RWPE2 (cell line): ENCODE measurements around the gene BTBD9.

Experiments used
- ATAC-seq: fragments of 200-7000 bp; cut with Tn5 transposase; 3 replicates; pipeline ENCODE4 v1.9.1; 2021; ENCODE audit warnings: low read depth
- DNase-seq: peaks from one replicate; pipeline ENCODE4 v3.0.0-alpha.2; 2020; ENCODE audit warnings: low spot score
- H3K27ac ChIP-seq: fragments of 450-650 bp; 2 replicates; pipeline ENCODE4 v1.5.1; 2017; ENCODE audit warnings: mild to moderate bottlenecking; ENCODE audit not compliant: poor library complexity, severe bottlenecking
- H3K27me3 ChIP-seq: fragments of 250-450 bp; sonication (Bioruptor Pico); 2 replicates; pipeline ENCODE4 v1.5.1; 2021; ENCODE audit warnings: mild to moderate bottlenecking, moderate library complexity; ENCODE audit not compliant: insufficient read depth, poor library complexity, severe bottlenecking
- H3K36me3 ChIP-seq: fragments of 250-450 bp; sonication (Bioruptor Pico); 2 replicates; pipeline ENCODE4 v1.5.1; 2020; ENCODE audit warnings: low read depth, mild to moderate bottlenecking, moderate library complexity
- H3K4me1 ChIP-seq: fragments of 250-450 bp; sonication (Bioruptor Pico); 2 replicates; pipeline ENCODE4 v1.5.1; 2021; ENCODE audit warnings: mild to moderate bottlenecking, moderate library complexity; ENCODE audit not compliant: insufficient read depth, poor library complexity, severe bottlenecking
- H3K4me3 ChIP-seq: fragments of 250-450 bp; sonication (Bioruptor Pico); 2 replicates; pipeline ENCODE4 v1.5.1; 2021; ENCODE audit warnings: mild to moderate bottlenecking, moderate library complexity; ENCODE audit not compliant: severe bottlenecking
- H3K9me3 ChIP-seq: fragments of 250-450 bp; sonication (Bioruptor Pico); 2 replicates; pipeline ENCODE4 v1.5.1; 2021; ENCODE audit warnings: mild to moderate bottlenecking, moderate library complexity; ENCODE audit not compliant: severe bottlenecking
- TF ChIP-seq, protein P1 (sequence below): fragments of 450-650 bp; IDR thresholded peaks from one replicate; pipeline ENCODE4 v1.5.1; 2017; ENCODE audit warnings: mild to moderate bottlenecking, moderate library complexity; ENCODE audit not compliant: poor library complexity, severe bottlenecking

BTBD9 gene

DNA sequence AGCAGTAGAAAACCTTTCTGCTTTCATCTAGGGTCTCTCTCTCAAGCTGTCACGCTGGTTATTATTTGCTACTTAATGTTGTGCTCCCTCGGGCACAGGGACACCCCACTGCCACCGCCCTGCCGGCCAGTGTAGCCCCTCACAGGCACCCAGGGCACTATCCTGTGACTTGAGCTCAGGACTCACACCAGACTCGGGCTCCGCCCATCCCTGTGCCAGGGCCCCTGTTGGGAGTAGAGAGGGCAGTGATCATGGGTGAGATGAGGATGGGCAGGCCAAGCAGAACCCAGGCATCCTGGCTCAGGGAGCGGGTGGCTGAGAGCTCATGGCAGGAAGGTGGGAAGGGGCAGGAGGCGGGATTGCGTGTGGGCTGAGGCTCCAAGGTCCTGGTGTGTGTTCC is 448.3 kb downstream of the BTBD9 start:
- Histone ChIP-seq H3K9me3 (no peaks in the 10 kb centered on the region), H3K4me3 (no peak overlapping the region), H3K4me1 (no peaks in the 10 kb centered on the region), H3K36me3 (no peaks in the 10 kb centered on the region), H3K27me3 (no peaks in the 10 kb centered on the region), H3K27ac (no peak overlapping the region)
- no peak for DNase-seq
- no peak for ATAC-seq
- TF ChIP-seq, protein P1, sequence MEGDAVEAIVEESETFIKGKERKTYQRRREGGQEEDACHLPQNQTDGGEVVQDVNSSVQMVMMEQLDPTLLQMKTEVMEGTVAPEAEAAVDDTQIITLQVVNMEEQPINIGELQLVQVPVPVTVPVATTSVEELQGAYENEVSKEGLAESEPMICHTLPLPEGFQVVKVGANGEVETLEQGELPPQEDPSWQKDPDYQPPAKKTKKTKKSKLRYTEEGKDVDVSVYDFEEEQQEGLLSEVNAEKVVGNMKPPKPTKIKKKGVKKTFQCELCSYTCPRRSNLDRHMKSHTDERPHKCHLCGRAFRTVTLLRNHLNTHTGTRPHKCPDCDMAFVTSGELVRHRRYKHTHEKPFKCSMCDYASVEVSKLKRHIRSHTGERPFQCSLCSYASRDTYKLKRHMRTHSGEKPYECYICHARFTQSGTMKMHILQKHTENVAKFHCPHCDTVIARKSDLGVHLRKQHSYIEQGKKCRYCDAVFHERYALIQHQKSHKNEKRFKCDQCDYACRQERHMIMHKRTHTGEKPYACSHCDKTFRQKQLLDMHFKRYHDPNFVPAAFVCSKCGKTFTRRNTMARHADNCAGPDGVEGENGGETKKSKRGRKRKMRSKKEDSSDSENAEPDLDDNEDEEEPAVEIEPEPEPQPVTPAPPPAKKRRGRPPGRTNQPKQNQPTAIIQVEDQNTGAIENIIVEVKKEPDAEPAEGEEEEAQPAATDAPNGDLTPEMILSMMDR: no peak

DNA sequence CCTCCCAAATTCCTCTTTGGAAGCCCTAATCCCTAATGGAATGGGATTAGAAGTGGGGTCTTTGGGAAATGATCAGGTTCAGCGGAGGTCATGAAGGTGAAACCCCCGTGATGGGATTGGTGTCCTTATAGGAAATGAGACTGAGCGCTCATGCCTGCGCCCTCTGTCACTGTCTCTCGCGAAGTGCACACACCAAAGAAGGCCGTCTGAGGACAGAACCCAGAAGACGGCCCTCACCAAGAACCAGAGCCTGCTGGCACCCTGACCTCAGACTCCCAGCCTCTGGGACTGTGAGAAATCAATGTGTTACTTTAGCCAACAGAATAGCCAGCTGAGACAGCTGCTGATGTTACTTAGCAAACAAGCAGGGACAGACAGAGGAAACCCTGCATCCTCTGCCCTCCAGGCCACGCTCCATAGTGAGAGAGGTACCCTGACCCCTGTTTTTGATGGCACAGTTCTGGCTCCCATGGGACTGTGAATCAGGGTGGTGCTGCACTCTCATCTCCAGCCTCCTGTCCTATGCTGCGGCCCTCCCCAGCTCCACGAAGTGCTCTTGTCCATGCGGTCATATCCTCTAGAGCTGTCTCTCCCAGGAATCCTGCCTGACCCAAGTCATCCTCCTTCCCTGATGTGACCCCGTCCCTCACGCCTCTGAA is 450.9 kb downstream of the BTBD9 start:
- Histone ChIP-seq H3K4me3 (no peak overlapping the region), H3K27me3 (no peaks in the 10 kb centered on the region), H3K9me3 (no peaks in the 10 kb centered on the region), H3K4me1 (no peaks in the 10 kb centered on the region), H3K27ac (no peak overlapping the region), H3K36me3 (no peaks in the 10 kb centered on the region)
- no peak for DNase-seq
- TF ChIP-seq, protein P1: no peak
- ATAC-seq: no peak

DNA sequence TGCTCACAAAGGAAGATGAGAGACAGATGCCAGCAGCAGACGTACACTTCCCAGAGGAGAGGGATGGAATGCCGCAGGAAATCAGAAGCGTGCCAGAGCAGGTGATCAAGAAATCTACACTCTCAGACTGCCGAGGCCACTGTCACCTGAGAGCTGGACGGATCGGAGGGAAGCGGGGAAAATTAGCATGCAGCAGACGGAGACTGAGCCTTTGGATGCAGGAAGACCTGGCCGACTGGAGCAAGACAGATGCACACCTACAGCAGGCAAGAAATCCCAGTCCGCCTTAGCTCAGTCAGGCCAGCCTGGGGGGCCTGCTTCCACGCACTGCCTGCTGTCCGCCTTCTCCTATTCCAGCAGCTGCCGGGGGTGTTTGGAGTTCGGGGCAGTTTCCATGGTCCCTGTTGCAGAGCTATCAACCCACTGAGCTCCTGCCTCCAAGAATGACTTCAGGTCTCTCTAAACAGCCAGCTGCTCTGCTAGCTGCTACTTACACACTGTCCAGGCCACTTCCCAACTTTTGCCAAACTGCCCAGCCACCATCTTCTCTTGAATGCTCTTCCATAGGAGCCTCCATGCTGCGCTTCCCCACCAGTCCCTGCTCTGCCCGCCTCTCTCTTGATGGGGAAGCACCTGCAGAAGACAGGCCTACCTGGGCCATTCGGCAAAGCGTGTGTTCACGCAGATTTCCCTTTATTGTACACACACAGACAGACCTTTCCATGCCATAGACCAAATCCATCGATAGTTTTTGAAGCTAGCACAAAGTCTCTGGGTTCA is 451.7 kb downstream of the BTBD9 start:
- no peaks in the 10 kb centered on the region for H3K9me3 ChIP-seq
- no peaks in the 10 kb centered on the region for H3K36me3 ChIP-seq
- H3K27ac ChIP-seq: no peak overlapping the region
- H3K27me3 ChIP-seq: no peaks in the 10 kb centered on the region
- no peaks in the 10 kb centered on the region for H3K4me1 ChIP-seq
- ATAC-seq: no peak
- TF ChIP-seq, protein P1: no peak
- no peak for DNase-seq
- no peak overlapping the region for H3K4me3 ChIP-seq

DNA sequence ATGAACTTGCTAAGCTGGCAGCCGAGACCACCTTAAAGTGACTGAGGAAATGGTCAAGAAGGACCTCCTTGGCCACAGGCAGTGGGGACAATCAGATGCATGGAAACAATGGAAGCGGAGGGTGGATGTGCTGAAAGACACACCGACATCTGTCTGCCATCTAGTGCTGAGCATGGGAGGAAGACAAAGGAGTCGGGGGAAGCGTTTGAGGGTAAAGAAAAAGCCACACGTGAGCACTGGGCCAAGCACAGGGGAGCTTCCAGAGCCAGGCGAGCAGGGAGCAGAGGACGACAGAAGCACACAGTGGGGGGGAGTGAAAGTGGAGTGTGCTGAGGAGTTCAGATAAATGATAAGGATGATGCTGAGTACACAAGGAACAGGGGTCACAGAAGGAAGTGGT is 452.4 kb downstream of the BTBD9 start:
- H3K36me3 ChIP-seq: no peaks in the 10 kb centered on the region
- no peaks in the 10 kb centered on the region for H3K9me3 ChIP-seq
- no peak overlapping the region for H3K27ac ChIP-seq
- H3K4me1 ChIP-seq: no peaks in the 10 kb centered on the region
- H3K27me3 ChIP-seq: no peaks in the 10 kb centered on the region
- TF ChIP-seq, protein P1: no peak
- H3K4me3 ChIP-seq: no peak overlapping the region
- ATAC-seq (no peak), DNase-seq (no peak)

DNA sequence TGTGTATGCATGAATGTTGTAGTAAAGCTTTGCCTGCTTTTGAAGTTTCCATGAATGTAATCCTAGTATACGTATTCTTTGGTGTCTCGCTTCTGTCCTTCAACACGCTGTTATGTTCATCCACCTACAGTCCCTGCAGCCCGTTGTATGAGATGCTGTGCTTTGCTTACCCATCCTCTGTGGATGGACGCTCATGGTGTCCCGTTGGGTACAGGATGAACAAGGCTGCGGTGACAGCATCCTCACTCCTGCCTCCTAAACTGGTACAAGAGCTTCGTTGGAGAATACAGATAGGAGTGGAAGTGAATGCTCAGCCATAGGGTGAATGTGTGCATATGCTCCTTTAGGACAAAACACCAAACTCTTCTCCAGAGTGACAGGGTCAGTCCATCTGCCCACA is 454.0 kb downstream of the BTBD9 start:
- H3K4me1 ChIP-seq: no peaks in the 10 kb centered on the region
- no peak overlapping the region for H3K27ac ChIP-seq
- no peak overlapping the region for H3K4me3 ChIP-seq
- TF ChIP-seq, protein P1: no peak
- H3K36me3 ChIP-seq: no peaks in the 10 kb centered on the region
- ATAC-seq (no peak), DNase-seq (no peak)
- no peaks in the 10 kb centered on the region for H3K9me3 ChIP-seq
- no peaks in the 10 kb centered on the region for H3K27me3 ChIP-seq
